ENCODE results near the gene LRRC72.

The LRRC72 gene

GRCh38 chr7:16615228-16615627 is 88.6 kb downstream of the LRRC72 start:
- no peak overlapping the region for H3K27ac Mint-ChIP-seq
- no peak for DNase-seq (ENCODE audit: low spot score in 2 of 2)
- no peak for ATAC-seq
- no peak overlapping the region for H3K4me3 Mint-ChIP-seq
- no peaks in the 10 kb centered on the region for H3K9me3 Mint-ChIP-seq
- peaks cover 19% of the 10 kb centered on the region for H3K36me3 Mint-ChIP-seq
- H3K4me1 Mint-ChIP-seq: peaks cover 12% of the 10 kb centered on the region

- peaks cover 16% of the 10 kb centered on the region for H3K4me1 Mint-ChIP-seq
- H3K27ac Mint-ChIP-seq: no peak overlapping the region
- H3K9me3 Mint-ChIP-seq: no peaks in the 10 kb centered on the region
- DNase-seq (ENCODE audit: low spot score in 2 of 2): no peak
- peaks cover 22% of the 10 kb centered on the region for H3K36me3 Mint-ChIP-seq
- no peak overlapping the region for H3K4me3 Mint-ChIP-seq
- no peak for ATAC-seq
Measured at GRCh38 chr7:16616122-16616521, 89.5 kb downstream of the LRRC72 start.

- peaks cover 15% of the 10 kb centered on the region for H3K4me1 Mint-ChIP-seq
- H3K9me3 Mint-ChIP-seq: no peaks in the 10 kb centered on the region
- no peak for DNase-seq (ENCODE audit: low spot score in 2 of 2)
- no peak overlapping the region for H3K27ac Mint-ChIP-seq
- ATAC-seq: no peak
- peaks cover 26% of the 10 kb centered on the region for H3K36me3 Mint-ChIP-seq
- no peak overlapping the region for H3K4me3 Mint-ChIP-seq
Measured at GRCh38 chr7:16616542-16616941, 89.9 kb downstream of the LRRC72 start.

GRCh38 chr7:16619979-16620408 is 93.4 kb downstream of the LRRC72 start:
- peak overlapping the region; percentile 7 for H3K27ac Mint-ChIP-seq
- peak; percentile 99 for ATAC-seq
- peaks cover 10% of the 10 kb centered on the region for H3K4me1 Mint-ChIP-seq
- H3K36me3 Mint-ChIP-seq: peaks cover 54% of the 10 kb centered on the region
- no peaks in the 10 kb centered on the region for H3K9me3 Mint-ChIP-seq
- H3K4me3 Mint-ChIP-seq: peak overlapping the region; percentile 15
- DNase-seq (ENCODE audit: low spot score in 2 of 2): no peak

GRCh38 chr7:16626388-16626787 is 99.8 kb downstream of the LRRC72 start:
- Mint-ChIP-seq H3K36me3 (peaks cover 31% of the 10 kb centered on the region), H3K4me1 (no peaks in the 10 kb centered on the region), H3K27ac (no peak overlapping the region), H3K9me3 (no peaks in the 10 kb centered on the region), H3K4me3 (no peak overlapping the region)
- ATAC-seq (no peak), DNase-seq (ENCODE audit: low spot score in 2 of 2) (no peak)

GRCh38 chr7:16627236-16627635 is 100.6 kb downstream of the LRRC72 start:
- H3K27ac Mint-ChIP-seq: no peak overlapping the region
- no peak overlapping the region for H3K4me3 Mint-ChIP-seq
- no peaks in the 10 kb centered on the region for H3K9me3 Mint-ChIP-seq
- peaks cover 22% of the 10 kb centered on the region for H3K36me3 Mint-ChIP-seq
- no peaks in the 10 kb centered on the region for H3K4me1 Mint-ChIP-seq
- DNase-seq (ENCODE audit: low spot score in 2 of 2): no peak
- ATAC-seq: no peak

GRCh38 chr7:16630654-16631053 is 104.0 kb downstream of the LRRC72 start:
- Mint-ChIP-seq H3K4me3 (no peak overlapping the region), H3K9me3 (no peaks in the 10 kb centered on the region), H3K27ac (no peak overlapping the region), H3K4me1 (no peaks in the 10 kb centered on the region), H3K36me3 (peaks cover 16% of the 10 kb centered on the region)
- ATAC-seq: no peak
- no peak for DNase-seq (ENCODE audit: low spot score in 2 of 2)
